Measurements from ENCODE around the gene HS3ST4. TPM values are rescaled to one million over a fixed set of nuclear protein-coding genes. Genes with fewer than 3 reads are reported as not detected.

The HS3ST4 gene
- total RNA-seq, 2 donors from 2014 or later, result 4.7 to 5.0 TPM

DNA sequence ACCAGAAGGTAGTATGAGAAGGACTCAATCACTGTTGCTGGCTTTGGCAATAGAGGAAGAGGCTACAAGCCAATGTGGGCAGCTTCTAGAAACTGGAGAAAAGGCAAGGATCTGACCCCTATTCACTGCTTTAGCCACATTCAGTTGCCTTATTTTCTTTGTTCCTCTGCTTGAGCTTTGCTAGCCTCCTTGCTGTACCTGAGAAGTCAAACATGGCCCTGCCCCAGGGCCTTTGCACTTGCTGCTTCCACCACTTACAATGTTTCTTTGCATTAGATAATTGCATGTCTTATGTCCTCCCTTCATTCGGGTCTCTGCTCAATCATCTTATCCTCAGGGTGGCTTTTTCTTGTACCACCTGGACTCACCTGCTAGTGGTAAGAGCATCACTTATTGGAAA, 15.8 kb downstream of the HS3ST4 start:
- peaks cover 1% of the 10 kb centered on the region for H3K9me3 Mint-ChIP-seq
- H3K36me3 ChIP-seq (ENCODE audit: control insufficient read depth, insufficient read depth, low read length), result no peaks in the 10 kb centered on the region
- TF ChIP-seq, protein P1, sequence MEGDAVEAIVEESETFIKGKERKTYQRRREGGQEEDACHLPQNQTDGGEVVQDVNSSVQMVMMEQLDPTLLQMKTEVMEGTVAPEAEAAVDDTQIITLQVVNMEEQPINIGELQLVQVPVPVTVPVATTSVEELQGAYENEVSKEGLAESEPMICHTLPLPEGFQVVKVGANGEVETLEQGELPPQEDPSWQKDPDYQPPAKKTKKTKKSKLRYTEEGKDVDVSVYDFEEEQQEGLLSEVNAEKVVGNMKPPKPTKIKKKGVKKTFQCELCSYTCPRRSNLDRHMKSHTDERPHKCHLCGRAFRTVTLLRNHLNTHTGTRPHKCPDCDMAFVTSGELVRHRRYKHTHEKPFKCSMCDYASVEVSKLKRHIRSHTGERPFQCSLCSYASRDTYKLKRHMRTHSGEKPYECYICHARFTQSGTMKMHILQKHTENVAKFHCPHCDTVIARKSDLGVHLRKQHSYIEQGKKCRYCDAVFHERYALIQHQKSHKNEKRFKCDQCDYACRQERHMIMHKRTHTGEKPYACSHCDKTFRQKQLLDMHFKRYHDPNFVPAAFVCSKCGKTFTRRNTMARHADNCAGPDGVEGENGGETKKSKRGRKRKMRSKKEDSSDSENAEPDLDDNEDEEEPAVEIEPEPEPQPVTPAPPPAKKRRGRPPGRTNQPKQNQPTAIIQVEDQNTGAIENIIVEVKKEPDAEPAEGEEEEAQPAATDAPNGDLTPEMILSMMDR (conservative IDR thresholded peaks at IDR 0.05), result no peak
- H3K36me3 Mint-ChIP-seq (ENCODE audit: low read depth), result no peaks in the 10 kb centered on the region
- H3K9me3 ChIP-seq (ENCODE audit: control insufficient read depth, low read length), result no peaks in the 10 kb centered on the region
- 78 to 80% methylated on average over 1 of the region's 1 CpG for WGBS, 2 experiments (ENCODE audit: insufficient coverage in 1 of 2, insufficient read length in 1 of 2)
- no peak overlapping the region for H3K4me3 ChIP-seq (ENCODE audit: low read length)
- H3K4me1 ChIP-seq (ENCODE audit: control insufficient read depth, insufficient read depth, low read length), result no peaks in the 10 kb centered on the region
- no peak for DNase-seq
- no peak overlapping the region for H3K27ac Mint-ChIP-seq
- no peak overlapping the region for H3K4me3 Mint-ChIP-seq
- no peak overlapping the region for H3K9ac ChIP-seq (ENCODE audit: extremely low read depth, low read length, poor library complexity, severe bottlenecking)
- peaks cover 8% of the 10 kb centered on the region for H3K4me1 Mint-ChIP-seq
- H3K27me3 ChIP-seq (ENCODE audit: control insufficient read depth, insufficient read depth, low read length, poor library complexity, severe bottlenecking), result no peaks in the 10 kb centered on the region
- H3K27me3 Mint-ChIP-seq (ENCODE audit: insufficient read depth), result no peaks in the 10 kb centered on the region
- no peak overlapping the region for H3K27ac ChIP-seq (ENCODE audit: low read depth, low read length)

DNA sequence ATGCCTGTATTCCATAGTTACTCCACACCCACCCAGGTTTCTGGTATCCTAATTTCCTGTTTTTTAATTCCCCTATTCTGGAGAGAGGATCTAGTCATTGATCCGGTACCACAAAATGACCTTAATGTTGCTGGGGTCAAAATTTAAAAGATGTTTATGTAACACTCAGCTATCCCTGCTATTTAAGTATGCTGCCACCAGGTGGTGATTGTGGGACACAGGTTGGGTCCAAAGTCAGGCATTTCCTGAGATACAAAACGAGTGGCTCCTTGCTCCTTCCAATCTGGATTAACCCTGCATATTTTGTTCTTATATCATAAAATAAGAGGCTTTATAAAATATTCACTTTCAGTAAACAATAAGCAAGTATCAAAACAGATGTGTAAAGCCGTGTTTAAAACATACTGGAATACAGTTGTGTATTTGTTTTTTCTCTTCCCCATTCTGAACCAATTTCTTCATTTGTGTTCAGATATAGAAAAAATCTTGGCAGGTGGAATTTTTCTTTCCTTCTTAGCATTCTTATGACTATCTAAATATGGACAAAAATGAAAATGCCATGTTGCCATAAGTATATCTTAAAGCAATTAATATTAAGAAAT, 16.3 kb downstream of the HS3ST4 start:
- WGBS, 2 experiments (ENCODE audit: insufficient coverage in 1 of 2, insufficient read length in 1 of 2), result 87% methylated on average over 2 of the region's 3 CpGs; no CpG with 5 or more reads in 1 of the 2 experiments
- Histone ChIP-seq H3K9ac (ENCODE audit: extremely low read depth, low read length, poor library complexity, severe bottlenecking) (no peak overlapping the region), H3K27me3 (ENCODE audit: control insufficient read depth, insufficient read depth, low read length, poor library complexity, severe bottlenecking) (no peaks in the 10 kb centered on the region), H3K4me1 (ENCODE audit: control insufficient read depth, insufficient read depth, low read length) (no peaks in the 10 kb centered on the region), H3K36me3 (ENCODE audit: control insufficient read depth, insufficient read depth, low read length) (no peaks in the 10 kb centered on the region), H3K9me3 (ENCODE audit: control insufficient read depth, low read length) (no peaks in the 10 kb centered on the region), H3K4me3 (ENCODE audit: low read length) (no peak overlapping the region), H3K27ac (ENCODE audit: low read depth, low read length) (no peak overlapping the region)
- TF ChIP-seq, protein P1 (conservative IDR thresholded peaks at IDR 0.05), result peak; percentile 88
- H3K4me3 Mint-ChIP-seq, result no peak overlapping the region
- peak; percentile 83 for DNase-seq
- peaks cover 8% of the 10 kb centered on the region for H3K4me1 Mint-ChIP-seq
- H3K36me3 Mint-ChIP-seq (ENCODE audit: low read depth), result no peaks in the 10 kb centered on the region
- no peak overlapping the region for H3K27ac Mint-ChIP-seq
- peaks cover 1% of the 10 kb centered on the region for H3K9me3 Mint-ChIP-seq
- no peaks in the 10 kb centered on the region for H3K27me3 Mint-ChIP-seq (ENCODE audit: insufficient read depth)

DNA sequence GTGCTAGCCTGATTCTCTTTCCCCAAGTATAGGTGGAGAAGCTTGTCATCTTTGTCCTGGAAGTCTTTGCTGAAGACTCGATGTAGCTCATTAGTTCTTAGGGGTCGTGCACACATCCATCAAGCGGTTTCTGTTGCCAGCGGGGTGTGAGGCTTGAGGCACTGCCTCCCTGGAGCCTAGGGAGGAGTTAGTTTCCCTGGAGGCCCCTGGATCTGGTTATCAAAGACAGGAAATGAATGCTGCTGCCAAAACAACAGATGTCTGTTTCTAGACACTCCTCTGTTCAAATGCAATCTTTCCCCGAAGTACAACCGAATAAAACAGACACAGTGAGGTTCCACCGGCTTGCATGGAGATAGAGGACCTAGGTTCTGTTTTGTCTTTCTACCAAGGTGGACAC, 17.5 kb downstream of the HS3ST4 start:
- H3K9me3 Mint-ChIP-seq, result peaks cover 1% of the 10 kb centered on the region
- Histone ChIP-seq H3K27ac (ENCODE audit: low read depth, low read length) (no peak overlapping the region), H3K27me3 (ENCODE audit: control insufficient read depth, insufficient read depth, low read length, poor library complexity, severe bottlenecking) (no peaks in the 10 kb centered on the region), H3K9me3 (ENCODE audit: control insufficient read depth, low read length) (no peaks in the 10 kb centered on the region), H3K9ac (ENCODE audit: extremely low read depth, low read length, poor library complexity, severe bottlenecking) (no peak overlapping the region), H3K4me3 (ENCODE audit: low read length) (no peak overlapping the region), H3K4me1 (ENCODE audit: control insufficient read depth, insufficient read depth, low read length) (no peaks in the 10 kb centered on the region), H3K36me3 (ENCODE audit: control insufficient read depth, insufficient read depth, low read length) (no peaks in the 10 kb centered on the region)
- no peak overlapping the region for H3K27ac Mint-ChIP-seq
- H3K36me3 Mint-ChIP-seq (ENCODE audit: low read depth), result no peaks in the 10 kb centered on the region
- no peaks in the 10 kb centered on the region for H3K27me3 Mint-ChIP-seq (ENCODE audit: insufficient read depth)
- peaks cover 13% of the 10 kb centered on the region for H3K4me1 Mint-ChIP-seq
- 57 to 78% methylated on average over 6 to 7 of the region's 7 CpGs for WGBS, 2 experiments (ENCODE audit: insufficient coverage in 1 of 2, insufficient read length in 1 of 2)
- peak; percentile 48 for DNase-seq
- TF ChIP-seq, protein P1 (conservative IDR thresholded peaks at IDR 0.05), result no peak
- no peak overlapping the region for H3K4me3 Mint-ChIP-seq
